Type B pancreatic cell (in vitro differentiated cells): ENCODE results near the gene TRIO. TPM values are rescaled to one million over a fixed set of nuclear protein-coding genes. Genes with fewer than 3 reads are reported as not detected.

Experiments
- DNase-seq: peaks from one replicate; pipeline ENCODE4 v3.0.0; 2021; ENCODE audit warnings: mixed read lengths; ENCODE audit not compliant: unreplicated experiment; ENCODE audit errors: extremely low spot score
- H3K27ac Mint-ChIP-seq: 2 replicates; pipeline ENCODE4 v1.8.0; 2021; ENCODE audit warnings: mild to moderate bottlenecking, mixed read lengths
- H3K27me3 Mint-ChIP-seq: 2 replicates; pipeline ENCODE4 v1.8.0; 2021; ENCODE audit warnings: mixed read lengths
- H3K36me3 Mint-ChIP-seq: 2 replicates; pipeline ENCODE4 v1.8.0; 2021; ENCODE audit warnings: mixed read lengths
- H3K4me1 Mint-ChIP-seq: one replicate; pipeline ENCODE4 v1.8.0; 2021; ENCODE audit warnings: mixed read lengths; ENCODE audit not compliant: unreplicated experiment
- H3K4me3 Mint-ChIP-seq: 2 replicates; pipeline ENCODE4 v1.8.0; 2021; ENCODE audit warnings: mild to moderate bottlenecking, mixed read lengths
- H3K9me3 Mint-ChIP-seq: 2 replicates; pipeline ENCODE4 v1.8.0; 2021; ENCODE audit warnings: mixed read lengths
- total RNA-seq: library from RNA; stranded (reverse); gene quantifications from 2 replicates; pipeline ENCODE4 v1.2.1, GENCODE V29; 2021; ENCODE audit warnings: low replicate concordance
- TF ChIP-seq, protein P1 (sequence below): fragments of 200-600 bp; sonication (generic); conservative IDR thresholded peaks from 2 replicates; pipeline ENCODE4 v1.5.0; 2021; ENCODE audit warnings: antibody characterized with exemption, mild to moderate bottlenecking

Gene TRIO
- total RNA-seq, 1 donor from 2014 or later: 145 TPM

DNA sequence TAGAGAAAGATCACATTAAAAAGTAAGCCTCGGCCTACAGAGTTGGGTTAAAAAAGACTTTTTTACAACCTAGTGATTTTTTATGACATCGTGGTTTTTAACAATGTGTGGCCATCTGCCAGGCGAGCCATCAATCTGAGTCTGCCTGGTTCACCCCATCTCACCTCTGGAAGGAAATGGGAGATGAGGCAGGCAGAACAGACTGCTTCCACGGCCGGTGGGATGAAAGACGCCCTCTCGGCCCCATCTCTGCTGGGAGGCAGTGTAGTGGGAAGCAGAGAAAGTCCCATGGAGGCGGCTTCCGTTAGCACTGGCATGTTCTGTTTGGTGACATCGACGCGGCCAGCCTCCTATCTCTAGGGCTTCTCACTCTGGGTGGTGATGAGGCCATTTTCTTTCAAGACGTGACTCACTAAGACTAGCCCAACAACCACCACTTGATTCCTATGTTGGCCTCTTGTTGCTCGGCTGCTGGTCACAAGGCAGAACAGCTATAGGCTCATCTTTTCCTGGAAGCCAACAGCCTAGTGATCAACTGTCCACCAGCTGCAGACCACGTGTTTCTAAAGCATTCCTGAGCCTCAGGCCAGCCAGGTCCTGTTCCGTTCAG is 306.0 kb downstream of the TRIO start:
- peak overlapping the region; percentile 39 for H3K4me3 Mint-ChIP-seq

DNA sequence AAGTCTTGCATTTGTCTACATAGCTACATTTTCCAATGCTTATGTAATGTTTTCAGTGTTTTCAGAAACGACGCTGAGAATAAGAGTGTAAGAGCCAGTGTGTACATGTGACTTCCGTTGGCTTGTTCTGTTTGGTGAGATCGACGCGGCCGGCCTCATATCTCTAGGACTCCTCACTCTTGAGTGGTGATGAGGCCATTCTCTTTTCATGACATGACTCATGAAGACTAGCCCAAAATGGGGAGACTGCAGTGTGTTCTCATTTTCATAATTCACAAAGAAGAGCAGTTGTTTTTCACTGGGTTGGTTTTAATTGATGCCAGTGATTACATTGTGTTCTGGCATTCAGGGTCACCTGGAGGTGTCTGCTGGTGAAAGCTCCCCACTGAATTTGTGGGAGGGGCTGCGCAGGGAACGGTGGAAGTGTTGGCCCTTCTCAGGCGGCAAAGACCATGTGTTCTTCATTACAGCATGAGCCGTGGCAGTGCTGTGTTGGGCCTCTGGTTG is 306.9 kb downstream of the TRIO start:
- Mint-ChIP-seq H3K4me1 (peaks cover 67% of the 10 kb centered on the region), H3K36me3 (peaks cover 15% of the 10 kb centered on the region), H3K4me3 (peak overlapping the region; percentile 71), H3K9me3 (no peaks in the 10 kb centered on the region), H3K27me3 (no peaks in the 10 kb centered on the region), H3K27ac (peak overlapping the region; percentile 80)
- DNase-seq: no peak
- TF ChIP-seq, protein P1, sequence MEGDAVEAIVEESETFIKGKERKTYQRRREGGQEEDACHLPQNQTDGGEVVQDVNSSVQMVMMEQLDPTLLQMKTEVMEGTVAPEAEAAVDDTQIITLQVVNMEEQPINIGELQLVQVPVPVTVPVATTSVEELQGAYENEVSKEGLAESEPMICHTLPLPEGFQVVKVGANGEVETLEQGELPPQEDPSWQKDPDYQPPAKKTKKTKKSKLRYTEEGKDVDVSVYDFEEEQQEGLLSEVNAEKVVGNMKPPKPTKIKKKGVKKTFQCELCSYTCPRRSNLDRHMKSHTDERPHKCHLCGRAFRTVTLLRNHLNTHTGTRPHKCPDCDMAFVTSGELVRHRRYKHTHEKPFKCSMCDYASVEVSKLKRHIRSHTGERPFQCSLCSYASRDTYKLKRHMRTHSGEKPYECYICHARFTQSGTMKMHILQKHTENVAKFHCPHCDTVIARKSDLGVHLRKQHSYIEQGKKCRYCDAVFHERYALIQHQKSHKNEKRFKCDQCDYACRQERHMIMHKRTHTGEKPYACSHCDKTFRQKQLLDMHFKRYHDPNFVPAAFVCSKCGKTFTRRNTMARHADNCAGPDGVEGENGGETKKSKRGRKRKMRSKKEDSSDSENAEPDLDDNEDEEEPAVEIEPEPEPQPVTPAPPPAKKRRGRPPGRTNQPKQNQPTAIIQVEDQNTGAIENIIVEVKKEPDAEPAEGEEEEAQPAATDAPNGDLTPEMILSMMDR: no peak

More for the DNA sequence above, 306.0 kb downstream of the TRIO start:
- H3K4me1 Mint-ChIP-seq: peaks cover 75% of the 10 kb centered on the region
- H3K27me3 Mint-ChIP-seq: no peaks in the 10 kb centered on the region
- TF ChIP-seq, protein P1: no peak
- peaks cover 5% of the 10 kb centered on the region for H3K36me3 Mint-ChIP-seq
- DNase-seq: no peak
- peak overlapping the region; percentile 80 for H3K27ac Mint-ChIP-seq
- no peaks in the 10 kb centered on the region for H3K9me3 Mint-ChIP-seq

DNA sequence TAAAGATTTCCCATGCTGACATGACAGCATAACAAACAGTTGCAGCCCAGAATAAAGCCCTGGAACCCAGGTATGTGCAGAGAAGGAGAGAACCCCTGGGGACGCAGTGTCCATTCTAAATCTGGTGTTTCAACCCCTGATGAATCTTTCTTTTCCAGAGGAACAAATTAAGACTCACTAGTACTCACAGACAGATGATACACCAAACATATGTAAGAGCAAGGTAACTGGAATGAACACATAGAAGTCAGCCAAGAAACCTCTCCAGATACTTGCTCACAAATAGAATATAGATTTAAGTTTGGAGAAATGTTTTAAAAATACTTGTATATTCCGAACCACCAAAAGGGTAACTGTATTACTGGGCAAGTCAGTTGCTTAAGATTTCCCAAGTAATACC is 307.6 kb downstream of the TRIO start:
- DNase-seq: no peak
- Mint-ChIP-seq H3K27me3 (no peaks in the 10 kb centered on the region), H3K27ac (no peak overlapping the region), H3K4me1 (peaks cover 61% of the 10 kb centered on the region), H3K9me3 (no peaks in the 10 kb centered on the region), H3K36me3 (peaks cover 19% of the 10 kb centered on the region), H3K4me3 (peak overlapping the region; percentile 27)
- TF ChIP-seq, protein P1: no peak

- H3K27me3 Mint-ChIP-seq: no peaks in the 10 kb centered on the region
- no peaks in the 10 kb centered on the region for H3K9me3 Mint-ChIP-seq
- H3K4me3 Mint-ChIP-seq: peak overlapping the region; percentile 74
- no peak for DNase-seq
- TF ChIP-seq, protein P1: no peak
- peaks cover 58% of the 10 kb centered on the region for H3K4me1 Mint-ChIP-seq
- H3K36me3 Mint-ChIP-seq: peaks cover 23% of the 10 kb centered on the region
- peak overlapping the region; percentile 56 for H3K27ac Mint-ChIP-seq
Observed at GRCh38 chr5:14451871-14452270, 308.7 kb downstream of the TRIO start.

- Mint-ChIP-seq H3K27ac (no peak overlapping the region), H3K4me3 (no peak overlapping the region)
- TF ChIP-seq, protein P1: no peak
Observed at GRCh38 chr5:14452685-14453454, 309.7 kb downstream of the TRIO start.

More at GRCh38 chr5:14452685-14453454, 309.7 kb downstream of the TRIO start:
- no peak for DNase-seq
- H3K9me3 Mint-ChIP-seq: no peaks in the 10 kb centered on the region
- no peaks in the 10 kb centered on the region for H3K27me3 Mint-ChIP-seq
- H3K4me1 Mint-ChIP-seq: peaks cover 59% of the 10 kb centered on the region
- peaks cover 23% of the 10 kb centered on the region for H3K36me3 Mint-ChIP-seq
